Stimulated activated CD4-positive, alpha-beta T cell treated with anti-CD3 and anti-CD28 coated beads, Interleukin-12 subunit alpha, Interleukin-12 subunit beta, amount 100 ng/mL, for 24 hours (primary cell): ENCODE data around the gene HHAT.

ENCODE experiments used
- DNase-seq, 2 experiments: peaks; one replicate each; pipeline ENCODE4 v3.0.0-alpha.2; 2020; ENCODE audit warnings: low read depth in 2 of 2

The HHAT gene

GRCh38 chr1:210711825-210712612 is 383.3 kb downstream of the HHAT start:
- no peak for DNase-seq

GRCh38 chr1:210715072-210715471 is 386.4 kb downstream of the HHAT start:
- no peak for DNase-seq

- DNase-seq, result no peak
Observed at GRCh38 chr1:210722410-210723081, 393.8 kb downstream of the HHAT start.

- no peak for DNase-seq
Observed at GRCh38 chr1:210723646-210724045, 394.9 kb downstream of the HHAT start.

GRCh38 chr1:210724768-210725167 is 396.1 kb downstream of the HHAT start:
- DNase-seq, result no peak
